ENCODE data around the gene ZNF394. TPM values are rescaled to one million over a fixed set of nuclear protein-coding genes. Genes with fewer than 3 reads are reported as not detected.

Gene ZNF394
- total and polyA plus RNA-seq, 9 of the 15 experiments (the other 6 are each of a cell fraction or from before 2014, with no cell fraction given) = 2.9 to 32.2 (median 24.2) TPM

DNA sequence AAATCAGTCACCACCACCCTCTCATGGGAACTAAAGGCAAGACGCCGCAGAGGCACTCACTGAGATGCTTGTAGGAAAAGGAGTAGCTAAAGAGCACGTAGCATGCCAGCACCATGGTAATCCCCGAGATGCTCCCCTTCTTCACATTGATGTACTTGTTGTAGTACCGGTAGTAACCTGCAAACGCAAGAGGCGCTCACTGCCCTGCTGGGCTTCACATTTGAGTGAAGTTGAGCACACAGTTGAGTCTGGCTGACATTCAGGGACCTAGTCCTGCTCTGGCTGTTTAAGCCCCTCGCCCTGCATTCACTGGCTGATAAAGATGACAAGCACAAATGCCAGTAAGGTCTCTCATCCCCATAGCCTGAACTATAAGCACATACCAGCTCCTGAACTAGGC, 41.0 kb downstream of the ZNF394 start (continued):
- TF ChIP-seq ZNF449 (CRISPR knock-in tag; IDR thresholded peaks at IDR 0.05) (no peak), NR1H2 (CRISPR knock-in tag; IDR thresholded peaks at IDR 0.05) (no peak), SREBF1 (IDR thresholded peaks at IDR 0.05; ENCODE audit: borderline replicate concordance, low read depth, low read length) (no peak), SUPT5H (IDR thresholded peaks at IDR 0.05) (no peak)

- peak overlapping the region in 1 of 2 experiments; percentile 39; a peak in 1 of 4 replicates for H3K9ac ChIP-seq (ENCODE audit: insufficient read depth in 1 of 2, low read depth in 2 of 2, low read length in 2 of 2)
- no TSS peak for BruUV-seq (replicated peaks)
- H3K36me3 ChIP-seq (ENCODE audit: control insufficient read depth, insufficient read depth, low read length) = peaks cover 98% of the 10 kb centered on the region
- DNase-seq (ENCODE audit: extremely low read depth in 1 of 4, low spot score in 3 of 4) (no peak), FAIRE-seq (no peak), ATAC-seq (peak; percentile 13)
- no peak overlapping the region for H3K4me3 ChIP-seq
- intact Hi-C loops (cut with micrococcal nuclease) (no loop called here), in situ Hi-C loops (cut with MboI) (no loop called here)
- WGBS (ENCODE audit: insufficient coverage, low coverage, missing lambda C conversion rate) = 88% methylated on average over 26 of the region's 26 CpGs
- peaks cover 2 to 23% of the 10 kb centered on the region in 2 experiments; a peak in 3 of 5 replicates for H3K4me1 ChIP-seq (replicated peaks in 1 of 2; ENCODE audit: control insufficient read depth in 2 of 2, insufficient read depth in 2 of 2, low read length in 2 of 2)
- no peak overlapping the region for H3K27ac ChIP-seq (ENCODE audit: extremely low read depth, low read depth, low read length)
- H3K9me3 ChIP-seq (replicated peaks; ENCODE audit: control insufficient read depth, insufficient read depth, low read depth, low read length) = no peaks in the 10 kb centered on the region
- no peak overlapping the region for H2AFZ ChIP-seq (ENCODE audit: low read depth, low read length)
- H3K27me3 ChIP-seq (ENCODE audit: control insufficient read depth in 2 of 2, insufficient read depth in 2 of 2, low read length in 2 of 2) = no peaks in the 10 kb centered on the region
- ChIA-PET POLR2A (interaction anchor here (0.6 to 2.9 kb wide), 4 partner anchors 7 to 28 kb away, joined by 3 to 28 read pairs (median 6); partner anchors contain the start of genes ATP5MF, CPSF4 and PTCD1), CTCF (ENCODE audit: low intra/inter-chr PET ratio) (no interaction called here)
- no peak overlapping the region for H3K4me2 ChIP-seq (ENCODE audit: insufficient read depth, low read length)
- H4K20me1 ChIP-seq (replicated peaks; ENCODE audit: control insufficient read depth, insufficient read depth, low read length) = peaks cover 60% of the 10 kb centered on the region
- H3K79me2 ChIP-seq (ENCODE audit: control insufficient read depth, insufficient read depth, low read length) = peaks cover 60% of the 10 kb centered on the region
- H3K9me1 ChIP-seq (ENCODE audit: control insufficient read depth, insufficient read depth, low read length) = no peaks in the 10 kb centered on the region
- TF ChIP-seq TFAP4 (CRISPR knock-in tag; IDR thresholded peaks at IDR 0.05; ENCODE audit: borderline replicate concordance) = 0 out of 2 replicates have a peak, but pooled peaks have one; percentile 5
- TF ChIP-seq SUPT5H (IDR thresholded peaks at IDR 0.05) = peak; percentile 81
- TF ChIP-seq POLR2G (IDR thresholded peaks at IDR 0.05; ENCODE audit: low read depth, low read length) = peak; percentile 76
- TF ChIP-seq RBFOX2 (IDR thresholded peaks at IDR 0.05; ENCODE audit: low read depth, low read length) = peak; percentile 66
- 0 out of 2 replicates have a peak, but pooled peaks have one; percentile 73 for TF ChIP-seq TAF15 (IDR thresholded peaks at IDR 0.05; ENCODE audit: low read depth, low read length)
- TF ChIP-seq U2AF2 (optimal IDR thresholded peaks at IDR 0.05; ENCODE audit: low read depth, low read length) = no peak
- TF ChIP-seq SAFB (IDR thresholded peaks at IDR 0.05; ENCODE audit: borderline replicate concordance, low read depth, low read length) = no peak
- TF ChIP-seq POLR3G (IDR thresholded peaks at IDR 0.05; ENCODE audit: extremely low read depth, insufficient read length, insufficient replicate concordance) = no peak
- 0 out of 2 replicates have a peak, but pooled peaks have one; percentile 2 for TF ChIP-seq PML (IDR thresholded peaks at IDR 0.05; ENCODE audit: low read length)
- peak; percentile 91 for TF ChIP-seq POLR2AphosphoS2 (IDR thresholded peaks at IDR 0.05; ENCODE audit: low read length)
- no peak for TF ChIP-seq SRSF3 (IDR thresholded peaks at IDR 0.05; ENCODE audit: insufficient read depth, low read length)
- TF ChIP-seq RBM14 (IDR thresholded peaks at IDR 0.05; ENCODE audit: borderline replicate concordance, insufficient read depth, low read depth, low read length) = no peak
- TF ChIP-seq ETS1 (conservative IDR thresholded peaks at IDR 0.05; ENCODE audit: control insufficient read depth, low read depth, low read length) = 0 out of 2 replicates have a peak, but pooled peaks have one; percentile 32
Measured at GRCh38 chr7:99457650-99458493, 42.2 kb downstream of the ZNF394 start.

Measured in K562 (cell line).